AG09319 (cell line): Measurements from ENCODE around the gene SEC14L5.

Experiments
- DNase-seq: peaks from one replicate; pipeline ENCODE4 v3.0.0-alpha.2; 2010; ENCODE audit warnings: low read depth; ENCODE audit errors: extremely low read depth
- TF ChIP-seq, protein P1 (sequence below): IDR thresholded peaks from 2 replicates; pipeline ENCODE4 v1.5.1; 2011; ENCODE audit warnings: low read depth, mild to moderate bottlenecking, inconsistent platforms, low read length, moderate library complexity

Gene SEC14L5

GRCh38 chr16:5031601-5032000, 73.5 kb downstream of the SEC14L5 start:
- TF ChIP-seq, protein P1, sequence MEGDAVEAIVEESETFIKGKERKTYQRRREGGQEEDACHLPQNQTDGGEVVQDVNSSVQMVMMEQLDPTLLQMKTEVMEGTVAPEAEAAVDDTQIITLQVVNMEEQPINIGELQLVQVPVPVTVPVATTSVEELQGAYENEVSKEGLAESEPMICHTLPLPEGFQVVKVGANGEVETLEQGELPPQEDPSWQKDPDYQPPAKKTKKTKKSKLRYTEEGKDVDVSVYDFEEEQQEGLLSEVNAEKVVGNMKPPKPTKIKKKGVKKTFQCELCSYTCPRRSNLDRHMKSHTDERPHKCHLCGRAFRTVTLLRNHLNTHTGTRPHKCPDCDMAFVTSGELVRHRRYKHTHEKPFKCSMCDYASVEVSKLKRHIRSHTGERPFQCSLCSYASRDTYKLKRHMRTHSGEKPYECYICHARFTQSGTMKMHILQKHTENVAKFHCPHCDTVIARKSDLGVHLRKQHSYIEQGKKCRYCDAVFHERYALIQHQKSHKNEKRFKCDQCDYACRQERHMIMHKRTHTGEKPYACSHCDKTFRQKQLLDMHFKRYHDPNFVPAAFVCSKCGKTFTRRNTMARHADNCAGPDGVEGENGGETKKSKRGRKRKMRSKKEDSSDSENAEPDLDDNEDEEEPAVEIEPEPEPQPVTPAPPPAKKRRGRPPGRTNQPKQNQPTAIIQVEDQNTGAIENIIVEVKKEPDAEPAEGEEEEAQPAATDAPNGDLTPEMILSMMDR: no peak
- no peak for DNase-seq

- no peak for DNase-seq
- TF ChIP-seq, protein P1: no peak
Measured at GRCh38 chr16:5032748-5033167, 74.6 kb downstream of the SEC14L5 start.

DNA sequence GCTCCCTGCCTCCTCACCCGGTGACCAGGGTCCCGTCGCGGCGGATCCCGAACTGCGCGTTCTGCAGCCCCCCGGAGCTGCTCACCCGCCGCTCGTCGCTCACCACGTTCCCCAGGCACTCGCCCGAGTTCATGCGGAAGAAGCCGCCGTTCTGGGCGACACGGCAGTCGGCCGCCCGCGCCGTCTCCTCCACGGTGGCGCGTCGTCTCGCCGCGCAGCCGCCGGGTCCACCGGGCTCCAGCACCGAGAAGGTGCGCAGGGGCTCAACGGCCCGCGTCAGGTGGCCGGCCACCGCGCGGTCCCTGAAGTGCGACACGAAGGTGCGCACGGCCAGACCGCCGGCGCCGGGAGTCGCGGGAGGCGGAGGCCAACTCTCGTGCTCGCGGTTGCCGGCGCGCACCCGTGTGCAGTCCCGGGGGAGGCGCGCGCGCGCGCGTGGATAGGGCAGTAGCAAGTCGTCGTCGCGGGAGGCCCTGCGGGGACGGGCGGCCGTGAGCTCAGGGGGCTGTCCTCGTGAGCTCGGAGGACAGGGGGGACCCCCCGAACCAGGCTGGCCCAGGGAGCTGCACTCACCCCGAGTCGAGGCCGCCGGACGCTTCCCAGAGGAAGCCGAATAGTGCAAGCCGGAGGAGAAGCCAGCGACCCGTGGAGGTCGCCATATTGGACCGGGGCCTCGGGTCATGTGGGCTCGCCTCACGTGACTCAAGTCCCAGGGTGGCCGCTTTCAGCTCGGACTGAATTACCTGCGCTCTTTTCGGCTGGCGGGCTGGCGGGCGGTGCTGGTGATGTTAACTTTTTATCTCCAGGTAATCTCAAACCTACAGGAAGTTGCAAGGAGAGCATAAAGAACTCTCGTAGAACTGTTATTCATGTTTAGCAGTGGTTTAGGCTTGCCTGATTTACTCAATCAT, 75.4 kb downstream of the SEC14L5 start, which contains the start of gene NAGPA:
TSS of gene NAGPA (minus strand) at position 680 of the 911 bp plus-strand sequence. CDS start at position 659, 21 bp downstream.
- TF ChIP-seq, protein P1: no peak
- peak; percentile 55 for DNase-seq

- DNase-seq: no peak
- TF ChIP-seq, protein P1: no peak
Measured at GRCh38 chr16:5034167-5034523, 76.0 kb downstream of the SEC14L5 start.

GRCh38 chr16:5035909-5036227, 77.7 kb downstream of the SEC14L5 start:
- no peak for DNase-seq
- TF ChIP-seq, protein P1: no peak

DNA sequence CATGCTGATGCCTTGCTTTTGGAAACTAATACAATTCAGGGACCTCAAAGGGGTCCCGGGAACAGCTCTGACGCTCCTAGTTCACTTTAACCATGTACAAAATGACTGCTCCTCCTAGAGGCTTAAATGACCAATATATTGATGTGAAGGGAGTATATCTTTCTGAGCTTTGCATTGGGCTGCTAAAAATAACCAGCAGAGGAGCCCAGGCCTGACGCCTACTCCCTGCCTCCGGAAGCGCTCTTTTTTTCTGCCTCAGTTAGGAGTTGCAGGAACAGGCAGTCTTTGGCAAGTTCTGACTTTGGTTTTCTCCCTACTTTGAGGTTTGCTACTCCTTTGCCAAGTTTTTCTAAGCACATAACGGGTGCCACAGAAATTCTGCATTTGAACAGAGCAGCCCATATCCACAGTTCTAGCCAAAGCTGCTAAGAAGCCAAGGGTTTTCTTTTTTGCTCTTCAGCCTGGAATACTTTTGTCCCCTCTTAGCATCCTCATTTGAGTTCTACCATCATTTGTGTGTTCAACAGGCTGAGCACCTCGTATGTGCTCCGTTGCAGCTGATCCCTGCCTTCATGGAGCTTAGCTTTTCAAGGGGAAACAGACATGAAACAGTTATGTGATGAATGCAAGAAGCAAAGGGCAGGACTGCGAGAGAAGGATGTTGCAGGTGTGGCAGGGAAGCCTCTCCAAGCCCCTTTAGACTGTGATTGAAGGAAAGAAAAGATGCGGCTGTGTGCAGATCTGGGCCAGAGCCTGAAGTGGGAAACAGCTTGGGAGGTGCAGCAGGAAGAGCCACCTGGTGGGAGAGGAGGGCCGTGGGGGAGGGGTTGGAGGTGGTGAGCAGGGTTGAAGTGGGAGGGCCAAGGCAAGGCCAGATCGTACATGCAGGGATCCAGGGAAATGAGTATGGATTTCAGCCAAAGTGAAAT, 78.4 kb downstream of the SEC14L5 start:
- no peak for DNase-seq
- TF ChIP-seq, protein P1: no peak
